GM21515 (cell line): ENCODE results near the gene DHRS7B.

Experiments
- ATAC-seq: cut with Tn5 transposase; IDR thresholded peaks from one replicate; pipeline ENCODE4 v1.9.1; 2021; ENCODE audit not compliant: unreplicated experiment

The DHRS7B gene

GRCh38 chr17:21149621-21150020 lies 22.9 kb downstream of the DHRS7B start:
- no peak for ATAC-seq

- no peak for ATAC-seq
Measured at GRCh38 chr17:21152731-21153130, 26.0 kb downstream of the DHRS7B start.

- ATAC-seq, result no peak
Measured at GRCh38 chr17:21157586-21158370, 31.0 kb downstream of the DHRS7B start.

GRCh38 chr17:21160401-21160800 lies 33.6 kb downstream of the DHRS7B start:
- no peak for ATAC-seq

- ATAC-seq, result no peak
Measured at GRCh38 chr17:21161498-21162393, 35.0 kb downstream of the DHRS7B start.

- no peak for ATAC-seq
Measured at GRCh38 chr17:21162394-21162775, 35.6 kb downstream of the DHRS7B start.

GRCh38 chr17:21163101-21163500 lies 36.3 kb downstream of the DHRS7B start:
- ATAC-seq, result no peak

- ATAC-seq, result no peak
Measured at GRCh38 chr17:21164216-21164615, 37.5 kb downstream of the DHRS7B start.

- ATAC-seq, result no peak
Measured at GRCh38 chr17:21164620-21165019, 37.9 kb downstream of the DHRS7B start.

GRCh38 chr17:21165922-21166594 lies 39.3 kb downstream of the DHRS7B start:
- ATAC-seq, result no peak

GRCh38 chr17:21166595-21167210 lies 39.9 kb downstream of the DHRS7B start:
- no peak for ATAC-seq

GRCh38 chr17:21167303-21167702 lies 40.5 kb downstream of the DHRS7B start:
- no peak for ATAC-seq

GRCh38 chr17:21168555-21168865 lies 41.7 kb downstream of the DHRS7B start:
- no peak for ATAC-seq

GRCh38 chr17:21169496-21169895 lies 42.7 kb downstream of the DHRS7B start:
- ATAC-seq, result no peak

- ATAC-seq, result no peak
Measured at GRCh38 chr17:21170809-21171208, 44.0 kb downstream of the DHRS7B start.

- ATAC-seq, result peak; percentile 75
Measured at GRCh38 chr17:21171309-21171922, 44.7 kb downstream of the DHRS7B start.

- ATAC-seq, result no peak
Measured at GRCh38 chr17:21171970-21172510, 45.3 kb downstream of the DHRS7B start.

- no peak for ATAC-seq
Measured at GRCh38 chr17:21172846-21173245, 46.1 kb downstream of the DHRS7B start.

GRCh38 chr17:21173543-21173942 lies 46.8 kb downstream of the DHRS7B start:
- no peak for ATAC-seq

GRCh38 chr17:21174186-21174585 lies 47.4 kb downstream of the DHRS7B start:
- no peak for ATAC-seq

GRCh38 chr17:21174713-21175112 lies 47.9 kb downstream of the DHRS7B start:
- ATAC-seq, result no peak
